CD14-positive monocyte (primary cell): ENCODE data around the gene RXFP2. TPM values are rescaled to one million over a fixed set of nuclear protein-coding genes. Genes with fewer than 3 reads are reported as not detected.

ENCODE experiments used
- DNase-seq, 3 donors: peaks; one replicate each; pipeline ENCODE4 v3.0.0-alpha.2; 2011 to 2022
- H2AFZ ChIP-seq: 2 replicates; pipeline ENCODE4 v1.6.0; 2012; ENCODE audit warnings: mild to moderate bottlenecking, low read depth, low read length, inconsistent platforms; ENCODE audit not compliant: insufficient read depth, poor library complexity, severe bottlenecking
- H3K27ac ChIP-seq, 2 donors: 1 replicate in 1 of 2; 2 replicates in 1 of 2; pipeline ENCODE4 v1.5.1; 2012 to 2013; ENCODE audit warnings: low read length in 2 of 2, control low read depth in 1 of 2, inconsistent platforms in 1 of 2, low read depth in 1 of 2, mild to moderate bottlenecking in 1 of 2
- H3K27me3 ChIP-seq, 2 donors: one replicate each; pipeline versions ENCODE4 v1.6.0 to v1.6.1; 2011 to 2013; ENCODE audit warnings: low read length in 2 of 2; ENCODE audit not compliant: control insufficient read depth in 2 of 2, insufficient read depth in 2 of 2
- H3K36me3 ChIP-seq, 2 donors: replicated peaks in 1 of 2; 1 replicate in 1 of 2; 2 replicates in 1 of 2; pipeline versions ENCODE4 v1.5.1 to v1.6.1; 2012 to 2013; ENCODE audit warnings: low read length in 2 of 2, control low read depth in 1 of 2, inconsistent platforms in 1 of 2, mild to moderate bottlenecking in 1 of 2; ENCODE audit not compliant: insufficient read depth in 2 of 2, control insufficient read depth in 1 of 2
- H3K4me1 ChIP-seq, 2 donors: 1 replicate in 1 of 2; 2 replicates in 1 of 2; pipeline versions ENCODE4 v1.5.1 to v1.6.1; 2012 to 2013; ENCODE audit warnings: low read length in 2 of 2, control low read depth in 1 of 2, inconsistent platforms in 1 of 2, mild to moderate bottlenecking in 1 of 2, moderate library complexity in 1 of 2; ENCODE audit not compliant: insufficient read depth in 2 of 2, control insufficient read depth in 1 of 2
- H3K4me2 ChIP-seq: replicated peaks from 2 replicates; pipeline ENCODE3; 2012; ENCODE audit warnings: low read length, moderate library complexity, mild to moderate bottlenecking; ENCODE audit not compliant: poor library complexity, severe bottlenecking; ENCODE audit errors: extremely low read depth
- H3K4me3 ChIP-seq, 3 experiments: fragments of 200-600 bp in 1 of 3; sonication (generic) in 1 of 3; replicated peaks in 1 of 3; 1 replicate in 2 of 3; 2 replicates in 1 of 3; pipeline ENCODE4 v1.5.1; 2011 to 2013; ENCODE audit warnings: low read length in 3 of 3, mild to moderate bottlenecking in 3 of 3, control low read depth in 2 of 3, low read depth in 2 of 3, inconsistent platforms in 1 of 3, moderate library complexity in 1 of 3
- H3K79me2 ChIP-seq: 2 replicates; pipeline ENCODE4 v1.6.0; 2012; ENCODE audit warnings: mild to moderate bottlenecking, control low read depth, inconsistent platforms, low read length, moderate library complexity; ENCODE audit not compliant: insufficient read depth
- H3K9ac ChIP-seq: 2 replicates; pipeline ENCODE4 v1.6.0; 2017; ENCODE audit warnings: low read length, mild to moderate bottlenecking; ENCODE audit not compliant: insufficient read depth, poor library complexity, severe bottlenecking
- H3K9me3 ChIP-seq, 2 donors: replicated peaks in 1 of 2; 1 replicate in 1 of 2; 2 replicates in 1 of 2; pipeline versions ENCODE4 v1.5.1 to v1.6.1; 2012 to 2013; ENCODE audit warnings: low read length in 2 of 2, control low read depth in 1 of 2; ENCODE audit not compliant: control insufficient read depth in 1 of 2, insufficient read depth in 1 of 2
- H4K20me1 ChIP-seq: 2 replicates; pipeline ENCODE4 v1.6.0; 2012; ENCODE audit warnings: mild to moderate bottlenecking, low read length, control low read depth, moderate library complexity; ENCODE audit not compliant: insufficient read depth
- H3K27ac Mint-ChIP-seq, 7 donors: one replicate each; pipeline ENCODE4 v1.8.0; 2020; ENCODE audit warnings: mild to moderate bottlenecking in 7 of 7, mixed read lengths in 7 of 7, moderate library complexity in 6 of 7, inconsistent platforms in 2 of 7
- H3K27me3 Mint-ChIP-seq, 3 donors: one replicate each; pipeline ENCODE4 v1.8.0; 2021 to 2022; ENCODE audit warnings: low read depth in 3 of 3, mild to moderate bottlenecking in 3 of 3, mixed read lengths in 3 of 3, moderate library complexity in 3 of 3, inconsistent platforms in 1 of 3
- H3K36me3 Mint-ChIP-seq, 2 donors: one replicate each; pipeline ENCODE4 v1.8.0; 2020; ENCODE audit warnings: mixed read lengths in 2 of 2, inconsistent platforms in 1 of 2, mild to moderate bottlenecking in 1 of 2
- H3K4me1 Mint-ChIP-seq: one replicate; pipeline ENCODE4 v1.8.0; 2020; ENCODE audit warnings: mild to moderate bottlenecking, mixed read lengths
- H3K4me3 Mint-ChIP-seq, 2 donors: one replicate each; pipeline ENCODE4 v1.8.0; 2020; ENCODE audit warnings: mild to moderate bottlenecking in 2 of 2, mixed read lengths in 2 of 2, moderate library complexity in 1 of 2
- H3K9me3 Mint-ChIP-seq, 7 donors: one replicate each; pipeline ENCODE4 v1.8.0; 2020 to 2022; ENCODE audit warnings: mixed read lengths in 7 of 7, mild to moderate bottlenecking in 6 of 7, moderate library complexity in 6 of 7, inconsistent platforms in 2 of 7
- CTCF ChIP-seq: fragments of 200-600 bp; IDR thresholded peaks from one replicate; pipeline ENCODE4 v1.8.0; 2022; ENCODE audit warnings: antibody characterized with exemption, mild to moderate bottlenecking
- WGBS: methylation state at CpG from one replicate; pipeline ENCODE4 v1.1.5; 2013; ENCODE audit warnings: missing lambda C conversion rate; ENCODE audit not compliant: insufficient coverage; 5-methylcytosine and 5-hydroxymethylcytosine counted together
- intact Hi-C, 2 donors: fragments of 100-400 bp; cut with micrococcal nuclease; formaldehyde crosslinking; loops; one replicate each; pipeline versions ENCODE4 v1.15.0 to v1.15.1; 2023
- polyA minus RNA-seq: library from RNA; depleted of rRNA, polyadenylated mRNA; stranded (reverse); fragments of >200 nt; gene quantifications from 2 replicates; pipeline ENCODE4 v1.2.3, GENCODE V29; 2012
- polyA plus RNA-seq, 3 donors: library from polyadenylated mRNA; depleted of rRNA in 1 of 3; unstranded in 2 of 3; stranded (reverse) in 1 of 3; fragments of 300-500 nt in 2 of 3; fragments of >200 nt in 1 of 3; fragmentation: Illumina TruSeq in 2 of 3; gene quantifications; 1 replicate in 2 of 3; 2 replicates in 1 of 3; pipeline ENCODE4 v1.2.3, GENCODE V29; 2012 to 2021
- total RNA-seq, 12 experiments: library from RNA in 1 of 12; stranded (reverse) in 1 of 12; fragments of 120-200 nt in 1 of 12; gene quantifications; one replicate each; pipeline ENCODE4 v1.2.4 and lab custom pipeline; 2013 to 2026; ENCODE audit warnings: mixed read lengths in 6 of 12, inconsistent platforms in 1 of 12

The RXFP2 gene
- not detected for total RNA-seq (2013)
- under 1 TPM in 2 of 3 donors, not detected in 1; 0.38 to 0.69 TPM for polyA plus RNA-seq
- polyA minus RNA-seq, result not detected in 2 replicates
- 0 to 2.8 (median 0.08) reads per million in 11 experiments for total RNA-seq (lab: John Stamatoyannopoulos, UW)

GRCh38 chr13:31739226-31739625 lies at the start of gene RXFP2:
Gene RXFP2 (plus strand): TSS chr13:31739526. CDS start chr13:31739613, 87 bp downstream.
- Mint-ChIP-seq H3K27ac (no peak within 1 kb of the TSS), H3K27me3 (peaks cover 0 to 4% (median 2%) of the 10 kb centered on the region in 3 donors), H3K36me3 (no peaks in the 10 kb centered on the region), H3K9me3 (no peaks in the 10 kb centered on the region), H3K4me3 (no peak within 1 kb of the TSS), H3K4me1 (peaks cover 4% of the 10 kb centered on the region)
- no peak within 1 kb of the TSS for H3K4me3 ChIP-seq
- H2AFZ ChIP-seq, result no peak within 1 kb of the TSS
- H4K20me1 ChIP-seq, result no peaks in the 10 kb centered on the region
- no peaks in the 10 kb centered on the region for H3K36me3 ChIP-seq
- DNase-seq, result no peak
- no peaks in the 10 kb centered on the region for H3K27me3 ChIP-seq
- TF ChIP-seq CTCF, result no peak
- WGBS, result no CpG with 5 or more reads among the region's 2 CpGs
- peaks cover 0 to 6% of the 10 kb centered on the region in 2 donors for H3K4me1 ChIP-seq
- intact Hi-C loops, result no loop called here
- no peaks in the 10 kb centered on the region for H3K9me3 ChIP-seq
- no peaks in the 10 kb centered on the region for H3K79me2 ChIP-seq
- no peak within 1 kb of the TSS for H3K4me2 ChIP-seq
- no peak within 1 kb of the TSS for H3K9ac ChIP-seq
- H3K27ac ChIP-seq, result no peak within 1 kb of the TSS

- peaks cover 0 to 13% (median 11%) of the 10 kb centered on the region in 7 donors for H3K9me3 Mint-ChIP-seq
These were observed 42.0 kb upstream of the RXFP2 start for GRCh38 chr13:31697290-31697689.

More at GRCh38 chr13:31697290-31697689, 42.0 kb upstream of the RXFP2 start:
- Histone ChIP-seq H3K9ac (no peak overlapping the region), H2AFZ (no peak overlapping the region), H3K36me3 (no peaks in the 10 kb centered on the region), H3K27me3 (no peaks in the 10 kb centered on the region), H3K79me2 (no peaks in the 10 kb centered on the region), H3K9me3 (peaks cover 5% of the 10 kb centered on the region in 2 donors), H3K4me3 (no peak overlapping the region), H4K20me1 (no peaks in the 10 kb centered on the region), H3K4me2 (no peak overlapping the region), H3K4me1 (no peaks in the 10 kb centered on the region), H3K27ac (no peak overlapping the region)
- no CpG with 5 or more reads among the region's 1 CpG for WGBS
- H3K27me3 Mint-ChIP-seq, result peaks cover 4 to 7% (median 6%) of the 10 kb centered on the region in 3 donors
- intact Hi-C loops, result no loop called here
- no peak overlapping the region for H3K4me3 Mint-ChIP-seq
- no peaks in the 10 kb centered on the region for H3K4me1 Mint-ChIP-seq
- DNase-seq, result no peak
- peaks cover 17 to 19% of the 10 kb centered on the region in 2 donors for H3K36me3 Mint-ChIP-seq
- no peak for TF ChIP-seq CTCF
- no peak overlapping the region for H3K27ac Mint-ChIP-seq
